HG02981 (cell line): Measurements from ENCODE around the gene CACNG8.

Experiments used
- ATAC-seq: cut with Tn5 transposase; IDR thresholded peaks from one replicate; pipeline ENCODE4 v1.9.1; 2021; ENCODE audit warnings: mild to moderate bottlenecking, moderate library complexity; ENCODE audit not compliant: unreplicated experiment

CACNG8 gene

DNA sequence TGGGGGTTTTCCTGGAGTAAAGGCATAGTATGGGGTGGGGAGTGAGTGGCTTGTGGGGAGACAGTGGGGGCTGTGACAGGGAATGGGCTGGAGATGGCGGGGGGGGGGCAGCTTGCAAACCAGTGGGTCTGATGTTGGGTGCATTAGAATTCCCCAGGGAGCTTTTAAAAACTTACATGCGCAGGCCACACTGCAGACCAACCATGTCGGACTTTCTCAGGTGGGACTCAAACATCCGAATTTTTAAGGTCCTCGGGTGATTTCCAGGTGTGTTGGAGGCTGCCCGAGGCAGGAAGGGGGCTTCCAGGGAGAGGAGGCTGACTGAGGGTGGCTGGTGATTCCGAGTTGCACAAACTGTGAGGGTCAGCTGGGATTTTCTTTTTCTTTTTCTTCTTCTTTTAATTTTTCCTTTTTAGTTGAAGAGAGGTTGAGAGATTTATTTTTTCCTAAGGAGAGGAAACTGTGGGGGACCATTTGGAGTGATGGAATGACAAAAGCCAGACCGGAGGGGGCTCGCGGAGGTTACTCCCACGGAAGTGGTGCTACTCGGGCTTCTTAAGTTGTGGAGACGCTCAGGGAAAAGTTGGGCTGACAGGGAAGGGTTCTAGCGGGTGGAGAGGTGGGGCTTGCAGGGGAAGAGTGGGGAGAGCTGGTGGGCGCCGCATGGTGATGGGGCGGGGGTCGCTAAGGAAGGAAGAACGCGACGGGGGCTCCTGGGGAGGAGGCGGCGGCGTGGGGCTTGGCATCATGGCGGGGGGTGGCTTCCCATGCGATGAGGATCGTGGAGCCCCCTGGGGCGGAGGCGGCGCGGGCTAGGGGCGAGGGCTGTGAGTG is 997 bp upstream of the CACNG8 start:
- ATAC-seq = no peak

DNA sequence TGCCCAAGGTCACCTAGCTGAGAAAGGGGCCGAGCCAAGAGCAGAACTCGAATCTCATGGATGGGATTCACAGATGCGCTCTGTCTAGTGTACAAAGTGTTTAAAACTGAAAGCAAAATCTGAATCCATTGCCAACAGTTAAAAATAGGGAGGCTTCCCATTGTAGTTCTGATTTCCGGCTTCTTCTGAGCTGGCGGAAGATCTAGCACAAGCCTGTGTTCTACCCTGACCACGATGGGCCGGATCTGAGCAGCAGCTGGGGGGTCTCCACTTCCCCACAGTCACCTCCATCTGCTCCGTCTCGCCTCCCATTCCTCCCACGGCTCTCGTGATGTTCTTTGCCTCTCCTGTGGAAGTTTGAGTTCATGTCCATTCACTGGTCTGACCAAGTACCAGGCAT is 2.4 kb downstream of the CACNG8 start:
- no peak for ATAC-seq

DNA sequence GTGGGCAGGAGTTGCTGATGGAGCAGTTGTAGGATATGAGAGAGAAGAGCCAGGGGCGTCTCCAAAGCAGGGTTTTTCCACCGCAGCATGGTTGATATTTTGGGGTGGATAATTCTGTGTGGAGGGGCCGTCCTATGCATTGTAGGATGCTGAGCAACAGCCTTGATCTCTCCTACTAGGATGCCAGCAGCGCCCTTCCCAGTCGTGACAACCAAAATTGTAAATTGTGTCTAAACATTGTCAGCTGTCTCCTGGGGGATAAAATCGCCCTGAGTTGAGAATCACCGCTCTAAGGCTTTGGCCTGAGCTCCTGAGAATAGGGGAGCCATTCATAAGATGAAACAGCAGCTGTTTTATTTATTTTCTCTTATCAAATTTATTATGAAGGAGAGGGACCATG is 4.2 kb downstream of the CACNG8 start:
- ATAC-seq = no peak

DNA sequence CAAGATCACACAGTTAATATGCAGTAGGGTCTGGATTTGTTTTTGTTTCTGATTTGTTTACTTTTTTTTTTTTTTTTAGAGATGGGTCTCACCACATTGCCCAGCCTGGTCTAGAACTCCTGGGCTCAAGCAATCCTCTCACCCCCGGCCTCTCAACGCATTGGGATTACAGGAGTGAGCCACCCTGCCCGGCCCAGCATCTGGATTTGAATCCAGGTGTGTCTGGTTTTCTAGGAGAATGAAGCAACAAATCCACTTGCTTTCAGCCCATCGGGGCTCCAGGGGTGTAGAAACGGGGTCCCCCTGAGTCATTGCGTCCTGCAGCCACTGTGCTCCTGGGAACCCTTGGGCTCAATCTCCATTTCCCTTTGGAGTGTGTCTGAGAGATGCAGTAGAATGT is 6.6 kb downstream of the CACNG8 start:
- no peak for ATAC-seq

DNA sequence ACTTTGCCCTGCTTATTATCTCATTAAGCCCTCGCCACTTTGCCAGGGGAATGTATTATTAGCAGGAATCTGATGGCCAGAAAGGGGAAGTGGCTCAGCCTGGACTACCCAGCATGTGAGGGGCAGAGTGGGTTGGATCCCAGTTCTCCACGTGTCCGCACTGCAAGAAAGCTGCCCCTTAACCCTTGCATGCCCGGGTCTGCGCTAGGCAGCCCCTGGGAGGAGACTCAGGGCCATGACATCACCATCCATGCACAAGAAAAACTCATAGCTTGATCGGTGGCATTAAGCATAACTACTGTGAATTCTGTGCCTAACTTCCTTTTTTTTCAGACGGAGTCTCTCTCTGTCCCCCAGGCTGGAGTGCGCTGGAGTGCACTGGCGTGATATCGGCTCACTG is 8.9 kb downstream of the CACNG8 start:
- ATAC-seq = no peak

DNA sequence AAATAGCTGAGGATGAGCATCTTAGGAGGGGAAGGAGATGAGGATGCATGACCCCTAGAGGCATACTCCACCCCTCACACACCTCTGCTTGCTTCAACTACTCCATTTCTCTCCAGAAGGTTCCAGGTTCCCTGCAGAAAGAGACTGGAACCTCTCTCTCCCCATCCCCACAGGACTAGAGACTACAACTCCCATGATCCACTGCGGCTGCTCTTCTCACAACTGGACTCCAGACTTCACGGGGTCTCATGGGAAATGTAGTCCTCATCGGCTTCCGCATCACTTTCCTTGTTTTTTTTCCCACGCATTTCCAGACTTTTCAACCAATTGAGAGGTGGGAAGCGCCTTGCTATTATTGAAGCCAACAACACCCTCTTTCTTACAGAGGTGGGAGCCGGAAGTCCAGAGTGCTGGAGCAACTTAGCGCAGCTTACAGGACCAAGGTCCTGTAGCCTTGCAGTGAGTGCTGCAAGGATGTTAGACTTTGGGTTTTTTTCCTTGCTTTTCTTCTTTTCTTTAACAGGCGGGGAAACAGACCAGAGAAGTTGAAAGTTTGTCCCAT is 14.8 kb downstream of the CACNG8 start:
- no peak for ATAC-seq

DNA sequence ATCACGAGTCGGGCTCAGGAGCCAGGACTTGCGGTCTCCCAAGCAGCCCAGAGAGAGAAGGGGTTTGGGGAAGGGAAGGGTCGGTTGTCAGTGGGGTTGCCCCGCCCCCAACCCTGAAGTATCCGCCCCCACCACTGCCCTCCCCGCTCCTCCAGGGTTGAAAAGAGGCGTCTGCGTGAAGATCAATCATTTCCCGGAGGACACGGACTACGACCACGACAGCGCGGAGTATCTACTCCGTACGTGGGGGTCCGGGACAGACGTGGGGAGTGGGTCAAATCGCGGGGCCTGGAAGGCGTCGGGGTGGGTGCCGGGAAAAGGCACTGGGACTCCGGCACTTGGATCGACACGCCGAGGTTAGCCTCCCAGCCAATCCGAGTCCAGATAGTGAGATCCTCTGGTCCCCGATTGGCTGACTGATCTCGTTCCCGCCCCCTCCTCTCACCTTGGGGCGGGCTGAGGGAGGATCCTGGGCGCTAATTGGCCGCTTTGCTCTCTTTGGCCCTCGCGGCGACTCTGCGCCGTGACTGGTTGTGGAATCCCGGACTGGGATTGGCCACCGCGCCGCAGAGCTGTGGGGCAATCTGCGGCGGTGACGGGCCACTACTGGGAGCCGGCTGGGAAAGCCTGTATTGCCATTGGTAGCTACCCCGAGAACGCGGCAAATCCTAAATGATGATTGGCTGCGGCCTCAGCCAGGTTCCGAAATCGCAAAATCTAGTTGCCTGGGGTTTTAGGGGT is 15.4 kb downstream of the CACNG8 start:
- ATAC-seq = no peak

DNA sequence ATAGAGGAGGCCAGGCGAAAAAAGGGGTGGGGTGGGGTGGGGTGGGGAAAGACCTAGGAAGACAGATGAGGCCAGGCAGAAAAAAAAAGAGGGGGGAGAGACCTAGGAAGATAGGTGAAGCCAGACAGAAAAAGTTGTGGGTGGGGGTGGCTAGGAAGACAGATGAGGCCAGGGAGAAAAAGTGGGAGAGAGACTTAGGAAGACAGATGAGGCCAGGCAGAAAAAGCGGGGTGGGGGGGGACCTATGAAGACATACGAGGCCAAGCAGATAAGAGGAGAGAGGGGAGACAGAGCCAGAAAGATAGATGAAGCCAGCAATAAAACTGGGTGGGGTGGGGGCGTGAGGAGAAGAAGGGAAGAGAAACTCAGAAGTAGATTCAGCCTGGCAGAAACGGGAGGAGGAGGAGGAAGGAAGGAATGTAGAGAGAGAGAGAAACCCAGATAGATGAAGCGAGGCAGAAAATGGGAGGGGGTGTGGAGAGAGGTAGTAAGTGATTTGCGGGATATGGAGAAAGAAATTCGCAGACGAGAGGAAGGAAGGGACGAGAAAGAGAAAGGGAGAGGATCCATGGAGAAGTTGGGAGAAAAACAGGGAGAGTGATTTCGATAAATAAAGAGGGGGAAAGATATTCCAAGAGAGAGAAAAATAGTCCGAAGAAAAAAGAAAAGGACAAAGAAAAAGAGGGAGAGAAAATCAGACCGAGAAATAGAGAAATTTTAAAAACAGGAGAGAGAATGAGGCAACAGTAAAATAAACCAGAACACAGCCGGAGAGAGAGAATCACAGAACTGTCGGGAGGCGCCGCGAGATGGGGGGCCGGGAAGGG is 16.5 kb downstream of the CACNG8 start:
- no peak for ATAC-seq

DNA sequence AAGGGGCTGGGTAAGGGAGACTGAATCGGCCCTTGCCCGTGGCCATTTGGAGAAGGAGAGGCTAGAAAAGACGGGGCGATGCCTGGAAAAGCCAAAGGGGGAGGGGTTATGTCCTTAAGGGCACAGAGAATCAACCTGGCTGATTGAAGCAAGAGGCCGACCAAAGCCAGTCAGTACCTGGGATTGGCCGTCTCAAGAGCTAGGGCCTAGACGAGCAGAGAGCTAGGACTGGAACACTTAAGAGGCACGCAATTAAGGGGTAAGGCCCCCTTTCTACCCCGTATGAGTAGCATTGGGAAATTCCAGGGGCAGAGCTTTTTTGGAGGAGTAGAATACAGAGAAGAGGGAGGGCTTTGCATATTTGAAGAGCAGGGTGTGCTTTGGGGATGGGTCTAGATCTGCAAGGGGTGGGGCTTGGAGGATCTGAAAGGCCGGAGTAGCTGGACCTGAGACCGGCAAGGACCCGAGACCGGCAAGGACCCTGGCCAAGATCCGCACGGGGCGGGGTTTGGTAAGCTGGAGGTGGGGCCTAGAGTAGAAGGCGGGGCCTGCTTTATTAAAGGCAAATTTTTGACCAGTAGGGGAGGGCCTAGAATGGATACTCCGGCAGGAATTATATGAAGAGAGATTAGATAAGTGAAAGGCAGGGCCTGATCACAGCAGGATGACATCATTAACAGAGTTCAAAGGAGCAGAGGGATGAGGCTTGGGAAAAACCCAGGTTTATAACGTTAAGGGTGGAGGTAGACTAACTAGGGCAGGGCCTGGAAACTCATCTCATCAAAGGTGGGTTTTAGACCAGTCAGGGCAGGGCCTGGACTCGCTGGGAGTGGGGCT is 18.0 kb downstream of the CACNG8 start:
- no peak for ATAC-seq

DNA sequence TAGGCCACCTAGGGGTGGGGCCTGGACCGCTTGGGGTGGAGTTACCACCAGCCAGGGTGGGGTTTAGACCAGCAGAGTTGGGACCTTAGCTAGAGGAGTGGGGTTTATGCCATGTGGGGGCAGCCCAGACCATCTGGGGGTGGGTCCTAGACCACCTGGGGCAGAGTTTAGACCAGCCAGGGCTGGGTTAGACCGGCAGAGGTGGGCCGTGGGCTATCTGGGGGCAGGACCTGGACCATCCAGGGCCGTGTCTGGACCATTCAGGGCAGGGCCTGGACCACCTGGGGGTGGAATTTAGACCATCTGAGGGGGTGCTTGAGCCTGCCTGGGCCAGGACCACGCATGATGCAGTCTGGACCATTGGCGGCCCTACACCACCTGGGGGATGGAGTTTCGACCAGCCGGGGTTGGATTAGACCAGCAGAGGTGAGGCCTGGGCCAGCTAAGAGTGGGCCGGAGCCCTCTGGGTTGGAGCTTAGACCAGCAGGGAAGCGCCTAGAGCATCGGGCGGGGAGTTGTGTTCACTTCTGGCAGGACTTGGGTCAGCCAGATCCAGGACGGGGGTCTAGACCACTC is 18.7 kb downstream of the CACNG8 start:
- ATAC-seq = no peak

DNA sequence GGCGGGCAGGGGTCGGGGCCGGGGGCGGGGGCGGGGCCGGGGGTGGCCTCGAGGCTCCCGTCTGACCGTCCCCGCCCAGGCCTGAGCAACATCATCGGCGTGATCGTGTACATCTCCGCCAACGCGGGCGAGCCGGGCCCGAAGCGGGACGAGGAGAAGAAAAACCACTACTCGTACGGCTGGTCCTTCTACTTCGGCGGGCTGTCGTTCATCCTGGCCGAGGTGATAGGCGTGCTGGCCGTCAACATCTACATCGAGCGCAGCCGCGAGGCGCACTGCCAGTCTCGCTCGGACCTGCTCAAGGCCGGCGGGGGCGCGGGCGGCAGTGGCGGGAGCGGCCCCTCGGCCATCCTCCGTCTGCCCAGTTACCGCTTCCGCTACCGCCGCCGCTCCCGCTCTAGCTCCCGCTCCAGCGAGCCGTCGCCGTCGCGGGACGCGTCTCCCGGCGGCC is 19.3 kb downstream of the CACNG8 start:
- no peak for ATAC-seq

DNA sequence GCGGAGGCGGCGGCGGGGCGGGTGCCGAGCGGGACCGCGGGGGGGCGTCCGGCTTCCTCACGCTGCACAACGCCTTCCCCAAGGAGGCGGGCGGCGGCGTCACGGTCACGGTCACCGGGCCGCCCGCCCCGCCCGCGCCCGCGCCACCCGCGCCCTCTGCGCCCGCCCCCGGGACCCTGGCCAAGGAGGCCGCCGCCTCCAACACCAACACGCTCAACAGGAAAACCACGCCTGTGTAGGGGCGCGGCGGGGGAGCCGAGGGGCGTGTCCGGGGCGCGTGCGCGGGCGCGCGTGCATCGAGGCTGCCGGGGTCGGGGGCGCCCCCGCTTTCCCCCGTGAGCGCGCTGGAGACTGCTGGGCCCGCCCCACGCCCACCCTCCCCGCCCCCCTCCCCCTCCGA is 19.9 kb downstream of the CACNG8 start:
- ATAC-seq = no peak

DNA sequence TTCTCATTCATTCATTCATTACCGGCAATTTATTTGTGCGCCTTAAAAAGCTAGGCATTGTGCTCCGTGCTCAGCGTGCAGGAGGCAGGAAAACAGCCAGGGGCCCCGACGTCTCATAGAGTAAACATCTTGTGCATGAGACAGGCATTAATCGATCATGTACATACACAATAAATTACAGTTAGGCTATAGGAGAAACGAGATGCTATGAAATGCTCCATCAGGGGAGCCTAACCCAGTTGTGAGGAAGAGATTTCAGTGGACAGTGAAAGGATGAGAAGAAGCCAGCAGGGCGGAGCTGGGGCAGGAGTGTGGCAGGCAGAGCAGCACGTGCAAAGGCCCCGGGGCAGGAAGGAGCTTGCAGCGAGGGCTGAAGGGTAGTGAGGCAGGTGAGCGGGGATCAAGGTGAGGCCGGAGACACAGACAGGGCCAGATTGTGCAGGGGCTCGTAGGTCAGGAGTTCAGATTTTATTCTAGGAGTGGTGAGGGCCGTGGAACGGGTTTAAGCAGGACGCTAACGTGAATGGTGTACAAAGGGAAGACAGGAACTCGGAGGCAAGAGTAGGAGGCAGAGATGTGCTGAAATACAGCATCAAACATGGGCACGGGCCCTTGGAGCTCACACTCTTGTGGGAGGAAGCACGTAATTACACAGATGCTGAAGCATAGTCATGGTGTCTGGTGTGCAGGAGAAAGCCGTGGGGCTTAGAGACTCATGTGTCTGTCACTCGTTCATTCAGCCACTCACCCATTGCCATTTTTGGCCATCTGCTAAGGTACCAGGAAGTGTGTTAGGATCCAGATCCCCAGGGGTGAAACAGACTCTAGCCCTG is 20.9 kb downstream of the CACNG8 start:
- no peak for ATAC-seq

DNA sequence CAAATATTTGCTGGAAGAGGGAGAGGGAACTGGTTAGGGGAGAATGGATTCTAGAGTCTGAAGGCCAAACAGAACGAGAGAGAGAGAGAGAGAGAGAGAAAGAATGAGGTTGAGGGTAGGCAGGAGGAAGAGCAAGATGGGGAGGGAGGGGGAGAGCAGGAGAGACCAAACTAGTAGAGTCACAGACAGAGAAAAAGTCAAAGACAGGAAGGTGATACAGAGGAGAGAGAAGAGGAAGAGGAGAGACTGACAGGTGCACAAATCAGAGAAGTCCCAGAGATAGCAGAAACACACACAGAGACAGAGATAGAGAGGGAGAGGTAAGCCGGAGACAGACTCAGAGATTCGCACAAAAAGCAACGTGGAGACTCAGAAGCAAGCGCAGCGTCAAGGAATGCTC is 23.1 kb downstream of the CACNG8 start:
- ATAC-seq = no peak

DNA sequence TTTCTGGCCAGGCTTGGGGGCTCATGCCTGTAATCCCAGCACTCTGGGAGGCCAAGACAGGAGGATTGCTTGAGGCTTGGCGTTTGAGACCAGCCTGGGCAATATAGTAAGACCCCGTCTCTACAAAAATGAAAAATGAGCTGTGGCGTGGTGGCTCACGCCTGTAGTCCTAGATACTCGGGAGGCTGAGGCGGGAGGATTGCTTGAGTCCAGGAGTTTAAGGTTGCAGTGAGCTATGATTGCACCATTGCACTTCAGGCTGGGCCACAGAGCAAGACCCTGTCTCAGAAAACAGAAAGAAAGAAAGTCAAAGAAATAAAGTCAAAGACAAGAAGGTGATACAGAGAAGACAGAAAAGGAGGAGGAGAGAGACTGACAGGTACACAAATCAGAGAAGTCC is 26.2 kb downstream of the CACNG8 start:
- ATAC-seq = no peak

DNA sequence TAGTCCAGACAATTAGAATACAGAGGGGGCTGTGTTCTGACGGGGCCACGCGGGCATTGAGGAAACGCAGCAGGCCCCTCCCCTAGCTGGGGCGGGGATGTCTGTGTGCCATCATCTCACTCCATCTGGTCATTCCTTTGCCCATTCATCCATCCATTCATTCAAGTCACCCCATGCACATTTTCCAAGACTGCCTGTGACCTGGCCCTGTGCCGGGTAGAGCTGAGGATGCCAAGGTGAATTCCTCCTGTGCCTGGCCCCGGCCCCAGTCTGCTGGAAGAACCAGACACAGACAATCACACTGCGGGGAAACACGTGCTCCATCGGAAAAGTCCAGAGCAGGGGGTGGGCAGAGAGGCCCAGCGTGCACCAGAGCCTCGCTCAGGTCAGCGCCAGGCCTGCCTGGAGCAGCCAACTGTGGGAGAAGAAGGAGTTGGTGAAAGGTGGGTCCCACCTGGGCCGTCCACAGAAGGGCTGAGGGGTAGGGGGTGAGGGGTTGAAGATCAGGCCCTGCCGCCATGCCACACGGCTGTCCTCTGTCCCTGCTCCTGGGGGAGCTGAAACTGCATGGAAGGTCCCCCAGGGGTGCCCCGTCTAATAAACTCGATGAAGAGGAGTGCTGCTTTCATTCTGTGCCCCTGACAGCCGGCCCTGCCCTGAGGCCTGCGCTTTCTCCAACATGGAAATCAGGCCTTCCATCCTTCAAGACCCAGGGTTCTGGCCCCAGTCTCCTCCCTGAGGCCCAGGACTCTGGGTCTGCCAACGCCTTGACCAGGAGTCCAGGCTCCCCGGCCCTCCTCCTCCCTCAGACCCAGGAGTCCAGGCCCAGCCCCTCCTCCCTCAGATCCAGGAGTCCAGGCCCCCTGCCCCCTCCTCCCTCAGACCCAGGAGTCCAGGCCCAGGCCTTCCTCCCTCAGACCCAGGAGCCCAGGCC is 27.1 kb downstream of the CACNG8 start:
- no peak for ATAC-seq

DNA sequence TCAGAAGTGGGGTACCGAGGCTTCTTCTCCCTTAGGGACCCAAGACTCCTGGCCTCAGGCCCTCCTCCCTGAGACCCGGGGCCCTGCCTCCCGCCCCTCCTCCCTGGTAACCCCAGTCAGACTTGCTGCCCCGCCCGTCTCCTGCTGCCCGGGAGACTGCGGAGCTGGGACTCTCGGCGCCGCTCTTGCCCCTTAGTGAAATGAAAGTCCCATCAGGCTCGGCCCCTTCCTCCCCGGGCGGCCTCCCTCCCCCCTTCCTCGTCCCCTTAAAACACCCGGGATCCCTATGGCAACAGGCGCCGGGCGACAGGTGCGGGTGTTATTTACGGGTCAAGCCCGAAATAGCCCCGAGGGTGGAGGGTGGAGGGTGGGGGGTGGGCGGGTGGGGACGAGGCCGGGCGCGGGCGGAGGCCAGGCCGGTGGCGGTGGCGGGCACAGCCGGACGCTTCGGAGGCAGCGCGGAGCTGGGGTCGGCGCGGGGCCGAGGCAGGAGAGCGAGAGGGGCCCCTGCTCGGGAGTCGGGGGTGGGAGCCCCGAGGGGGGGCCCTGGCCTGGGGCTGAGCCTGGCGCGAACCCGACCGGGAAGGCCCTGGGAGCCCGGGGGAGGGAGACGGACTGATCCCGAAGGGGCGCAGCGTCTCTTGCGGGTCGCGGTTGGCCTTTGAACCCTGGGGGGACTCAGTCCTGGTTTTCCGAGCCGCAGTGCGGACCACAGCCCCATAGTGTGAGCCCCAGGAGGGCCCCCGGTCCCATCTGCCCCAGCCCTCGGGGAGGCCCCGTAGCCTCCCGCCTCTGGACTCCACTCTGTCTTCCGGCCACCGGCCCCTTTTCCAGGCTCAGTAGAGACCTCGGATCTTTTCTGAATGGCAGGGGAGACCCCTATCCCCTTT is 28.7 kb downstream of the CACNG8 start, which contains the start of gene CACNG6:
CACNG6 (plus strand) TSS at position 414 of the 890 bp plus-strand sequence. CDS start 1,241 bp downstream, outside the sequence.
- no peak for ATAC-seq
